T47D (cell line): ENCODE data around the gene HSD3B7.
"Not testable (repeated sequence)": the region's sequence is repeated elsewhere in the genome, so short reads cannot be mapped to it uniquely, and the experiment has no call there.

ENCODE experiments used
- DNase-seq, 2 experiments: peaks; one replicate each; pipeline versions ENCODE4 v3.0.0 to v3.0.0-alpha.2; 2011 to 2012; ENCODE audit warnings: low read depth in 1 of 2, low spot score in 1 of 2
- JUND ChIP-seq: IDR thresholded peaks from 2 replicates; pipeline ENCODE4 v1.6.1; 2012; ENCODE audit warnings: low read depth
- in situ Hi-C: cut with HindIII; loops from 2 replicates; pipeline ENCODE4 v1.10.0; 2016; ENCODE audit warnings: low sequenced_read_pairs, low pct_unique_long_range_greater_than_20kb

Gene HSD3B7

GRCh38 chr16:31016018-31016417 is 31.0 kb downstream of the HSD3B7 start:
- in situ Hi-C loops, result no loop called here
- peak in 1 of 2 experiments; percentile 27 for DNase-seq
- no peak for TF ChIP-seq JUND

GRCh38 chr16:31017756-31018155 is 32.7 kb downstream of the HSD3B7 start:
- DNase-seq, in situ Hi-C loops: not testable (repeated sequence)

GRCh38 chr16:31020536-31020935 is 35.5 kb downstream of the HSD3B7 start:
- no peak for DNase-seq
- in situ Hi-C loops, result no loop called here
- no peak for TF ChIP-seq JUND

DNA sequence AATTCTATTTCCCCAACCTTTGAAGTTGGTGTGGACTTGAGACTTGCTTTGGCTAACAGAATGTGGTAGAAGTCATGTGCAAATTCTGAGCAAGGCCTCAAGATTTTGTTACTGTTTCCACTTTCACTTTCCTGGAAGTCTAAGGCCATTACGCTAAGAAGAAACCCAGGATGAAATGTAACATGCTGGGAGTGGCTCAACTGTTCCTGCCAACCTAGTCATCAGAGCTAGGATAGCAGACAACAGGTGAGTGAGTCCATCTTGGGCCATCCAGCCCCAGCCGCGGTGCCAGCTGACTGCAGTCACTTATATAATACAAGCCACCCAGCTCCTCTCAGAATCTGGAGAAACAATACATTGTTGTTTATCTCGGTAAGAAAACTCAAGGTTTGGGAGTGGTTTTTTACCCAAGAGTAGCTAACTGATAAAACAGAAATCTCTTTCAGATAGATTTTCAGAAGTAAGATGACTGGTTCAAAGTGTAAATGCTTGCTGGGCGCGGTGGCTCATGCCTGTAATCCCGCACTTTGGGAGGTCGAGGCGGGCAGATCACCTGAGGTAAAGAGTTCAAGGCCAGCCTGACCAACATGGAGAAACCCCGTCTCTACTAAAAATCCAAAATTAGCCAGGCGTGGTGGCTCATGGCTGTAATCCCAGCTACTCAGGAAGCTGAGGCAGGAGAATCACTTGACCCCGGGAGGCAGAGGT is 37.7 kb downstream of the HSD3B7 start:
- no peak for TF ChIP-seq JUND
- in situ Hi-C loops, result no loop called here
- no peak for DNase-seq

GRCh38 chr16:31023252-31023602 is 38.2 kb downstream of the HSD3B7 start:
- DNase-seq, result no peak
- in situ Hi-C loops, result no loop called here
- no peak for TF ChIP-seq JUND

DNA sequence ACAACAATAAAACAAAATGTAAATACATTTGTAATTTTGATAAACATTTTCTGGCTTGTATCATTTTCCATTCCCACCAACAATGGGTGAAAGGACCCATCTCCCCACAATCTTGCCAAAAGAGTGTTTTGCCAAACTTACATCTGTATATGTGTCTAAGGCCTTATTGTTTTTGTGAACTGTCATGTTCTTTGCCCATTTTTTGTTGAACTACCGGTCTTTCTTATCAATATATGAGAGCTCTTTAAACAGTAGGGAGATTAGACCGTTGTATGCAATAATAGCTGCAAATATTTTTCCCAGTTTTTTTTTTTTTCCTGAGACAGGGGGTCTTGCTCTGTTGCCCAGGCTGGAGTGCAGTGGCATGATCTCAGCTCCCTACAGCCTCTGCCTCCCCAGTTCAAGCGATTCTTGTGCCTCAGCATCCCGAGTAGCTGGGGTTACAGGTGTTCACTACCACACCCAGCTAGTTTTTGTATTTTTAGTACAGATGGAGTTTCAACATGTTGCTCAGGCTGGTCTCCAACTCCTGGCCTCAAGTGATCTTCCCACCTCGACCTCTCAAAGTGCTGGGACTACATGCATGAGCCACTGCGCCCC is 38.7 kb downstream of the HSD3B7 start:
- in situ Hi-C loops, result no loop called here
- no peak for TF ChIP-seq JUND
- DNase-seq, result no peak

DNA sequence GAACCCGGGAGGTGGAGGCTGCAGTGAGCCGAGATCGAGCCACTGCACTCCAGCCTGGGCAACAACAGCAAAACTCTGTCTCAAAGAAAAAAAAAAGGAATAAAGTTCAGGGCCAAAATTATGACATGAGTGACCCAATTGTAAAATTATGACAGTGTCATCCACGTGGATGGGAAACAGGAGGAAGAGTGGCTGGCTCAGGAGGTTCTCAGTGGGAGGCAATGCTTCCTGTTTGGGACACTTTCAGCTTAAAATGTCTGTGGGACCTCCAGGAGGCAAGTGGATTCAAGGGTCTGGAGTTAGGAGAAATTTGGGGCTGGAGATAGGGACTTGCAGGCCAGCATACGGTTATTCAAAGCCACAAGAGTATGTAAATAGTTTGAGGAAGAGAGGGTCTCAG is 40.3 kb downstream of the HSD3B7 start:
- TF ChIP-seq JUND, result no peak
- in situ Hi-C loops, result no loop called here
- no peak for DNase-seq

DNA sequence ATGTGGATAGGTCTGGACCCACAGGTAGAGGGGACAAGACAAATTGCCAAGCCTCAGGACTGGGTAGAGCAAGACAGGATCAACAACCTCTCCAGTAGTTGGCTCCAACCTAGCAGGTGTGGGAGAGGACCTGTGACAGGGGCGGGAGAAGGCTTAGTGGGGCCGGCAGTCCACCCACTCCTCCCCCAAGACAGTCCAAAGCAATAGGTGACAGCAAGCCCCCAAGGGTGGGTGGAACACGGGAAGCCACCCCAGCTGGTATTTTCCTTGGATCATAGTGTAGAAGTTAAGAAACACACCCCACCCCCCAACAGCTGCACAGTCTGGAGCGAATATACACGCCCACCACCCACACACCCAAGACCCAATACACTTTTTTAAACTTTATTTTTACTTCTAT is 44.3 kb downstream of the HSD3B7 start:
- no peak for TF ChIP-seq JUND
- DNase-seq, result no peak
- in situ Hi-C loops, result no loop called here

GRCh38 chr16:31031276-31031675 is 46.3 kb downstream of the HSD3B7 start:
- in situ Hi-C loops, result no loop called here
- TF ChIP-seq JUND, result no peak
- no peak for DNase-seq

DNA sequence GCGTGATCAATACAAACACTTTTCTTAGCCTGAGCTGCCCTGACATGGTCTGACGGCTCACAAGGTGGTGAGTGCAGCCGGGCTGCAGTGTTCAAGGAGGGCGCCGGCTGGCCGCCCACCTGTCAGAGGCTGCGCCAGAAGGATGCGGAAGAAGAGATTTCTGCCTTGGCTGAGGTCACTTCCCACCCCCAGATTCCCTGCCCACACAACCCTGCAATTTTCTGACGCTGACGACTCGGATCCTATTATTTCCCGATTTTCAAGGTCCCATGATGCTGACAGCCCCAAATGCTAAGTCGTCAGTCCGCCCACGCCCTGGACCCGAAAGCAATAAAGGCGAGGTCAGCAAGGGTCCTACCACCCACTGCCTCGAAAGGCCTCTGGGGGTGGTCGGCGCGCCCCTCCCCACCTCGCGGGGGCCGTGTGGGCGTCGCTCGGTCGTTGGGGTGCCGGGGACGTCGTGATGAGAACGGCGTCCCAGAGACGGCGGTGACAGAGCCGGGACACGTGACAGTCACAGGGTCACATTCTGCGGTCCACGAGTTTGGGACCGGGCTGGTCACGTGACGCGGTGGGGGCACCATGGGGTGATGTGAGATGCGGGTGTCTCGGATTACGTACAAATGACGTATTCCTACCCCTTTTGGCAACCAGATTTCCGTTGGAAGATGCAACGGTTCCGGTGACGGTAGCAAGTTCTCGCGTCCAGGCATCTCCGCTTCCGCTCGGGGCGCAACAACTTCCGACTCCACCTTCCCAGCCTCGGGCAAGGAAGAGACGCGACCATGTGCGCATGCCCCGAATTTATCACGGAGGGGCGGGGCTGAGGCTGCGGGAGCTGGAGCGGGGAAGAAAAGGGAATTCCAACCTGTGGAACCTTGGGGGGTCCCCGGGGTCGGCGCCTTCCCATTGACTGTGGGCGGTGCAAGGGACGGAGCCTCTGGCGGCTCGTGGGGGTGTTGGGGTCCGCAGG is 48.0 kb downstream of the HSD3B7 start, which contains the start of gene STX4:
Gene STX4 (plus strand): TSS at position 823 of the 973 bp plus-strand sequence. CDS start 248 bp downstream, outside the sequence.
- in situ Hi-C loops, result no loop called here
- DNase-seq, result peak; percentile 93 to 98
- no peak for TF ChIP-seq JUND

DNA sequence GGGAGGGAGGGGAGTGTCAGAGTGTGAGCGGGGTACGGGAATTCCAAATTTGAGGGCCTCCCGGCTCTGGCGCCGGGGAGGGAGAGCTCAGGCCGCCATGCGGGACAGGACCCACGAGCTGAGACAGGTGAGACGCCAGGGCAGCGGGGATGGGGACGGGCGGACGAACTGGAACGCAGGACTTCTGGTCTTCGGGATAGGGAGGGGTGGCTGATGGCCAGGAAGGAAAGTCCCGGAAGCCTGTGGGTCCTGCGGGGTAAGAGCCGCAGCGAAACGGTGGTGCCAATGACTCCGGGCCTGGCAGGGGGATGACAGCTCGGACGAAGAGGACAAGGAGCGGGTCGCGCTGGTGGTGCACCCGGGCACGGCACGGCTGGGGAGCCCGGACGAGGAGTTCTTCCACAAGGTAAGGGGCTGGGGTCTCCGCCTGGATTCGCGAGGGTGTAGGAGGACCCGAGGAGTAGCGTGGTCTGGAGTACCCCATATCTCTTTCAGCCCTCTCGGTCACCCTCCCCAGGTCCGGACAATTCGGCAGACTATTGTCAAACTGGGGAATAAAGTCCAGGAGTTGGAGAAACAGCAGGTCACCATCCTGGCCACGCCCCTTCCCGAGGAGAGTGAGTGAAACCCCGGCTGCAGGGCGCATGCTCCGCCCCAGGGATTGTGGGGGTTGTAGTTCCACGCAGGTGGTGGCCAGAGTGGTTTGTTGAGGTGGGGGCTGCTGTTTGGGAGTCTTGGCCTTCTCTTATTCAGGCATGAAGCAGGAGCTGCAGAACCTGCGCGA is 48.9 kb downstream of the HSD3B7 start:
- in situ Hi-C loops, result no loop called here
- TF ChIP-seq JUND, result no peak
- peak; percentile 88 to 96 for DNase-seq

- DNase-seq, result no peak
- no peak for TF ChIP-seq JUND
- in situ Hi-C loops, result no loop called here
These were observed 51.7 kb downstream of the HSD3B7 start for GRCh38 chr16:31036691-31037090.
